A673 (cell line): Measurements from ENCODE around the gene ZNF865. TPM values are rescaled to one million over a fixed set of nuclear protein-coding genes. Genes with fewer than 3 reads are reported as not detected.
"Not testable (repeated sequence)": the region's sequence is repeated elsewhere in the genome, so short reads cannot be mapped to it uniquely, and the experiment has no call there.

Experiments
- BruUV-seq: library from RNA; stranded (reverse); fragments of 400-500 nt; replicated peaks from 2 replicates; lab custom pipeline; 2021; lab: Mats Ljungman, UMichigan
- CTCF ChIA-PET: fragments of 300-600 bp; sonication (Branson Sonifier 250); formaldehyde crosslinking; loops from one replicate; lab custom pipeline; 2022; ENCODE audit warnings: antibody characterized with exemption; lab: Charles Lee
- POLR2A ChIA-PET: fragments of 300-600 bp; sonication (Branson Sonifier 250); formaldehyde crosslinking; loops from one replicate; lab custom pipeline; 2022; ENCODE audit warnings: antibody characterized with exemption; ENCODE audit not compliant: low non-redundant PET; lab: Charles Lee
- DNase-seq: peaks from one replicate; pipeline ENCODE4 v3.0.0-alpha.2; 2015; ENCODE audit warnings: low spot score
- H3K27ac ChIP-seq: fragments of 200-600 bp; sonication (generic); 2 replicates; pipeline ENCODE4 v1.5.1; 2016; ENCODE audit warnings: mixed run types, low read depth, mild to moderate bottlenecking, mixed read lengths, antibody characterized with exemption, low read length; ENCODE audit not compliant: poor library complexity, severe bottlenecking
- H3K27me3 ChIP-seq: fragments of 200-600 bp; sonication (generic); replicated peaks from 2 replicates; pipeline ENCODE4 v1.6.1; 2017; ENCODE audit warnings: mixed run types, low read depth, mild to moderate bottlenecking, mixed read lengths, antibody characterized with exemption, low read length; ENCODE audit not compliant: insufficient read depth, poor library complexity
- H3K36me3 ChIP-seq: fragments of 200-600 bp; sonication (generic); 2 replicates; pipeline ENCODE4 v1.6.1; 2016; ENCODE audit warnings: mixed run types, mild to moderate bottlenecking, mixed read lengths, antibody characterized with exemption, low read length; ENCODE audit not compliant: insufficient read depth, poor library complexity, severe bottlenecking
- H3K4me1 ChIP-seq: fragments of 200-600 bp; sonication (generic); 2 replicates; pipeline ENCODE4 v1.6.1; 2017; ENCODE audit warnings: mixed run types, mild to moderate bottlenecking, mixed read lengths, antibody characterized with exemption, low read length; ENCODE audit not compliant: insufficient read depth, poor library complexity, severe bottlenecking
- H3K4me3 ChIP-seq: fragments of 200-600 bp; sonication (generic); 2 replicates; pipeline ENCODE4 v1.5.1; 2016; ENCODE audit warnings: low read depth, mixed run types, mild to moderate bottlenecking, mixed read lengths, low read length; ENCODE audit not compliant: poor library complexity, severe bottlenecking
- H3K9me3 ChIP-seq: fragments of 200-600 bp; sonication (generic); 2 replicates; pipeline ENCODE4 v1.6.1; 2016; ENCODE audit warnings: mixed run types, low read depth, mild to moderate bottlenecking, mixed read lengths, antibody characterized with exemption, low read length; ENCODE audit not compliant: poor library complexity, severe bottlenecking
- EZH2 ChIP-seq: fragments of 200-600 bp; sonication (generic); IDR thresholded peaks from 2 replicates; pipeline ENCODE4 v1.6.1; 2017; ENCODE audit warnings: borderline replicate concordance, low read depth, mild to moderate bottlenecking, mixed read lengths, antibody characterized with exemption, low read length; ENCODE audit not compliant: poor library complexity, severe bottlenecking
- intact Hi-C: fragments of 100-400 bp; cut with micrococcal nuclease; formaldehyde crosslinking; loops from one replicate; pipeline ENCODE4 v1.10.0; 2022; ENCODE audit not compliant: unreplicated experiment
- total RNA-seq: library from RNA; stranded (reverse); gene quantifications from 2 replicates; pipeline ENCODE4 v1.2.3, GENCODE V29; 2021
- TF ChIP-seq, protein P1 (sequence below): fragments of 300-800, 200-600 bp; sonication (generic); conservative IDR thresholded peaks from 2 replicates; pipeline ENCODE4 v1.5.1; 2017; ENCODE audit warnings: low read depth, mild to moderate bottlenecking, antibody characterized with exemption, low read length, moderate library complexity, mixed read lengths

Gene ZNF865
- total RNA-seq, 1 experiment from 2014 or later: 16.1 TPM

DNA sequence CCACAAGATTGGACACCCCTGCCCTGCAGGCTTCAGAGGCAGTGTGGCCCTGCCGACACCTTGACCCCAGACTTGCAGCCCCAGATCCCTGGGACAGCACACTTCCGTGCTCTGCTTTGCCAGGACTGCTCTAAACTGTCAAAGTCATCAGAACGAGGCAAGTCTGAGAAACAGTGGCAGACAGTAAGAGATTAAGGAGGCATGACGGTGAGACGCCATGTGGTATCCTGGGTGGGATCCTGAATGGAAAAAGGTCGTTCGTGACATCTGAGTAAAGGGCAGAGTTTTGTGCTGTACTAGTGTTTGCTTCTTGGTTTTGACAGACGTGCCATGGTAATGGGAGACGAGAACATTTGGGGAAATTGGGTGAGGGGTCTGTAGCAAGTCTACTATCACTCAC is 38.6 kb upstream of the ZNF865 start:
- CTCF ChIA-PET: interaction anchor here (0.7 kb wide), 1 partner anchor 52 kb away, joined by 5 read pairs; no protein-coding TSS in a partner anchor
- DNase-seq: no peak
- Histone ChIP-seq H3K4me1 (no peaks in the 10 kb centered on the region), H3K27me3 (no peaks in the 10 kb centered on the region), H3K36me3 (no peaks in the 10 kb centered on the region), H3K27ac (no peak overlapping the region), H3K9me3 (no peaks in the 10 kb centered on the region), H3K4me3 (no peak overlapping the region)
- intact Hi-C loops: no loop called here
- TF ChIP-seq EZH2: no peak
- TF ChIP-seq, protein P1, sequence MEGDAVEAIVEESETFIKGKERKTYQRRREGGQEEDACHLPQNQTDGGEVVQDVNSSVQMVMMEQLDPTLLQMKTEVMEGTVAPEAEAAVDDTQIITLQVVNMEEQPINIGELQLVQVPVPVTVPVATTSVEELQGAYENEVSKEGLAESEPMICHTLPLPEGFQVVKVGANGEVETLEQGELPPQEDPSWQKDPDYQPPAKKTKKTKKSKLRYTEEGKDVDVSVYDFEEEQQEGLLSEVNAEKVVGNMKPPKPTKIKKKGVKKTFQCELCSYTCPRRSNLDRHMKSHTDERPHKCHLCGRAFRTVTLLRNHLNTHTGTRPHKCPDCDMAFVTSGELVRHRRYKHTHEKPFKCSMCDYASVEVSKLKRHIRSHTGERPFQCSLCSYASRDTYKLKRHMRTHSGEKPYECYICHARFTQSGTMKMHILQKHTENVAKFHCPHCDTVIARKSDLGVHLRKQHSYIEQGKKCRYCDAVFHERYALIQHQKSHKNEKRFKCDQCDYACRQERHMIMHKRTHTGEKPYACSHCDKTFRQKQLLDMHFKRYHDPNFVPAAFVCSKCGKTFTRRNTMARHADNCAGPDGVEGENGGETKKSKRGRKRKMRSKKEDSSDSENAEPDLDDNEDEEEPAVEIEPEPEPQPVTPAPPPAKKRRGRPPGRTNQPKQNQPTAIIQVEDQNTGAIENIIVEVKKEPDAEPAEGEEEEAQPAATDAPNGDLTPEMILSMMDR: no peak
- POLR2A ChIA-PET: no interaction called here
- no TSS peak for BruUV-seq

- H3K4me1 ChIP-seq: no peaks in the 10 kb centered on the region
- no TSS peak for BruUV-seq
- H3K9me3 ChIP-seq: no peaks in the 10 kb centered on the region
- no peaks in the 10 kb centered on the region for H3K36me3 ChIP-seq
- TF ChIP-seq, protein P1: no peak
- no peak for TF ChIP-seq EZH2
- no peak for DNase-seq
- intact Hi-C loops: no loop called here
- ChIA-PET POLR2A (no interaction called here), CTCF (no interaction called here)
- no peaks in the 10 kb centered on the region for H3K27me3 ChIP-seq
- H3K27ac ChIP-seq: no peak overlapping the region
- no peak overlapping the region for H3K4me3 ChIP-seq
Observed at GRCh38 chr19:55567708-55568328, 37.6 kb upstream of the ZNF865 start.

- H3K27ac ChIP-seq, H3K36me3 ChIP-seq, POLR2A ChIA-PET, H3K27me3 ChIP-seq, BruUV-seq, H3K4me1 ChIP-seq, DNase-seq, intact Hi-C loops, H3K4me3 ChIP-seq, H3K9me3 ChIP-seq, CTCF ChIA-PET: not testable (repeated sequence)
Observed at GRCh38 chr19:55569477-55569876, 36.0 kb upstream of the ZNF865 start.

DNA sequence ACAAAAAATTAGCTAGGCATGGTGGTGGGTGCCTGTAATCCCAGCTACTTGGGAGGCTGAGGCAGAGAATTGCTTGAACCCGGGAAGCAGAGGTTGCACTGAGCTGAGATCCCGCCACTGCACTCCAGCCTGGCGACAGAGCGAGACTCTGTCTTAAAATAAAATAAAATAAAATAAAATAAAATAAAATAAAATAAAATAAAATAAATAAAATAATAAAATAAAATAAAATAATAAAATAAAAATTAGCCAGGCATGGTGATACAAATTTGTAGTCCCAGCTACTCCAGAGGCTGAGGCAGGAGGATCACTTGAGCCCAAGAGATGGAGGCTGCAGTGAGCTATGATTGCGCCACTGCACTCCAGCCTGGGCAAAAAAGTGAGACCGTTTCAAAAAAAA is 31.5 kb upstream of the ZNF865 start:
- H3K4me1 ChIP-seq, H3K27me3 ChIP-seq, BruUV-seq, intact Hi-C loops, H3K9me3 ChIP-seq, POLR2A ChIA-PET, H3K4me3 ChIP-seq, H3K27ac ChIP-seq, DNase-seq: not testable (repeated sequence)
- CTCF ChIA-PET: interaction anchor here (0.6 kb wide), 2 partner anchors 9 to 146 kb away, joined by 4 to 7 read pairs; no protein-coding TSS in a partner anchor
- peaks cover 18% of the 10 kb centered on the region for H3K36me3 ChIP-seq
